ENCODE results near the gene MYRFL.

The MYRFL gene

GRCh38 chr12:69927164-69927563, 102.1 kb downstream of the MYRFL start:
- ChIA-PET POLR2A (no interaction called here), CTCF (no interaction called here)
- DNase-seq (ENCODE audit: low read depth, low spot score): no peak
- no peak for TF ChIP-seq CTCF (IDR thresholded peaks at IDR 0.05; ENCODE audit: insufficient read depth, low read length, missing control alignments)
- H3K4me3 ChIP-seq (ENCODE audit: low read depth, low read length): no peak overlapping the region

DNA sequence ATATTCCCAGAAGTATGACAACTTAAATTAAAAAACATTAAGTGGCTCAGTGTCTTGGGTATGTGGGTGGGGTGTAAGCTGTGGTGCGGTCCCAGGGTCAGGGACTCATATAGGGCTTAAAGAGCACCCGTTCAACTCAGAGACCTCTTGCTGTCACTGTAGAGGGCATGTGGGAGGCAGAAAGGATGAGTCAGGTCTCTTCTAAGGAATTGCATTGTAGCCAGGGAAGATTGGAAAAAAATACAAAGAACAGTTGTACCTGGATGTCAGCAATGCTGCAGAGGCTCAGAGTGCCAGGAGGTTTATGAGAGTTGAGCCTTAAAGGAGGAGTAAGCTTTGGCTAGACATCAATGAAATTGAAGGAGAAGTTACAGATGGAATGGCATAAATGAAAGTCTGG, 104.1 kb downstream of the MYRFL start:
- CTCF ChIA-PET: no interaction called here
- H3K4me3 ChIP-seq (ENCODE audit: low read depth, low read length): no peak overlapping the region
- POLR2A ChIA-PET: no interaction called here
- DNase-seq (ENCODE audit: low read depth, low spot score): no peak
- no peak for TF ChIP-seq CTCF (IDR thresholded peaks at IDR 0.05; ENCODE audit: insufficient read depth, low read length, missing control alignments)

- H3K4me3 ChIP-seq (ENCODE audit: low read depth, low read length): no peak overlapping the region
- no peak for DNase-seq (ENCODE audit: low read depth, low spot score)
- POLR2A ChIA-PET: no interaction called here
- CTCF ChIA-PET: no interaction called here
- no peak for TF ChIP-seq CTCF (IDR thresholded peaks at IDR 0.05; ENCODE audit: insufficient read depth, low read length, missing control alignments)
These were observed 104.5 kb downstream of the MYRFL start for GRCh38 chr12:69929531-69929930.

- H3K4me3 ChIP-seq (ENCODE audit: low read depth, low read length): no peak overlapping the region
- DNase-seq (ENCODE audit: low read depth, low spot score): no peak
- CTCF ChIA-PET: interaction anchor here (0.6 to 1.0 kb wide), 2 partner anchors 31 to 405 kb away, joined by 3 read pairs; no protein-coding TSS in a partner anchor
- POLR2A ChIA-PET: no interaction called here
- TF ChIP-seq CTCF (IDR thresholded peaks at IDR 0.05; ENCODE audit: insufficient read depth, low read length, missing control alignments): no peak
These were observed 106.5 kb downstream of the MYRFL start for GRCh38 chr12:69931569-69931968.

DNA sequence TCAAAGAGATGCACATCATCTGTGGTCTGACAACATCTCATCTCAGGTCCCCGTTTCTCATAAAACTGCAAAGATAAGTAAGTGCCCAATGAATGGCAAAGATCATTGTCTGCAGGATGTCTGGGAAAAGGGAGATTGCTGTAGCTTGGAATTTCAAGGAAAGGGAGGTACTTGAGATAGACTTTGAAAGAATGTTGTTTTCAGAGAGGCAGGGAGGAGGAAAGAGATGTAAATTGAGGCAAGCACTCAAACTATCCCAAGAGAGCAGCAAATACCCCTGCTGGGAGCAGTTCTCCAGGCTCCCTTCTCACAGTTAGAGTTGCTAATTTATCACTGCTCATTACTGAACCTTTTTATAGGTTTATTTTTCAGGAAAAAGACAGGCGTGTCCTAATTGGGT, 107.1 kb downstream of the MYRFL start:
- no peak overlapping the region for H3K4me3 ChIP-seq (ENCODE audit: low read depth, low read length)
- ChIA-PET CTCF (interaction anchor here (1.0 kb wide), 1 partner anchor 32 kb away, joined by 3 read pairs; no protein-coding TSS in a partner anchor), POLR2A (no interaction called here)
- TF ChIP-seq CTCF (IDR thresholded peaks at IDR 0.05; ENCODE audit: insufficient read depth, low read length, missing control alignments): no peak
- no peak for DNase-seq (ENCODE audit: low read depth, low spot score)

- no peak overlapping the region for H3K4me3 ChIP-seq (ENCODE audit: low read depth, low read length)
These were observed 107.9 kb downstream of the MYRFL start for GRCh38 chr12:69932676-69933552.

More at GRCh38 chr12:69932676-69933552, 107.9 kb downstream of the MYRFL start:
- POLR2A ChIA-PET: no interaction called here
- DNase-seq (ENCODE audit: low read depth, low spot score): no peak
- TF ChIP-seq CTCF (IDR thresholded peaks at IDR 0.05; ENCODE audit: insufficient read depth, low read length, missing control alignments): no peak
- CTCF ChIA-PET: interaction anchor here (1.0 kb wide), 1 partner anchor 33 kb away, joined by 3 read pairs; no protein-coding TSS in a partner anchor

Data from AG04449 (cell line).